Neural cell (in vitro differentiated cells): ENCODE data around the gene UNCX. TPM values are rescaled to one million over a fixed set of nuclear protein-coding genes. Genes with fewer than 3 reads are reported as not detected.

ENCODE experiments used
- H2AFZ ChIP-seq: fragments of 200-600, 300-800 bp; sonication (generic), shearing (Covaris generic); 2 replicates; pipeline ENCODE4 v1.6.0; 2014; ENCODE audit warnings: low read depth, mild to moderate bottlenecking, antibody characterized with exemption, low read length, moderate library complexity
- H3F3A ChIP-seq: fragments of 200-600 bp; shearing (Covaris generic); 2 replicates; pipeline ENCODE4 v1.6.1; 2016; ENCODE audit warnings: mild to moderate bottlenecking, moderate library complexity, mixed read lengths, antibody characterized with exemption, low read length; ENCODE audit not compliant: insufficient read depth, poor library complexity, severe bottlenecking
- H3K27ac ChIP-seq: fragments of 200-600, 300-800 bp; sonication (generic), shearing (Covaris generic); 2 replicates; pipeline ENCODE4 v1.5.1; 2014; ENCODE audit warnings: mild to moderate bottlenecking, low read length, moderate library complexity
- H3K27me3 ChIP-seq: fragments of 300-800, 200-600 bp; sonication (generic), shearing (Covaris generic); 2 replicates; pipeline ENCODE4 v1.6.0; 2014; ENCODE audit warnings: mild to moderate bottlenecking, low read depth, low read length, moderate library complexity; ENCODE audit not compliant: insufficient read depth
- H3K36me3 ChIP-seq: fragments of 300-800, 200-600 bp; sonication (generic), shearing (Covaris generic); 2 replicates; pipeline ENCODE4 v1.5.1; 2014; ENCODE audit warnings: mild to moderate bottlenecking, antibody characterized with exemption, low read length, moderate library complexity; ENCODE audit not compliant: insufficient read depth
- H3K4me2 ChIP-seq: fragments of 300-800, 200-600 bp; sonication (generic), shearing (Covaris generic); 2 replicates; pipeline ENCODE4 v1.6.0; 2014; ENCODE audit warnings: mild to moderate bottlenecking, low read length
- H3K4me3 ChIP-seq: fragments of 300-800, 200-600 bp; sonication (generic), shearing (Covaris generic); 2 replicates; pipeline ENCODE4 v1.5.1; 2014; ENCODE audit warnings: mild to moderate bottlenecking, low read length, moderate library complexity
- H3K79me2 ChIP-seq: fragments of 200-600 bp; shearing (Covaris generic); replicated peaks from 2 replicates; pipeline ENCODE4 v1.6.0; 2014; ENCODE audit warnings: mild to moderate bottlenecking, low read length, moderate library complexity; ENCODE audit not compliant: insufficient read depth
- H3K9ac ChIP-seq: fragments of 300-800, 200-600 bp; sonication (generic), shearing (Covaris generic); 2 replicates; pipeline ENCODE4 v1.6.1; 2016; ENCODE audit warnings: mild to moderate bottlenecking, low read length, mixed read lengths
- H3K9me2 ChIP-seq: fragments of 200-600 bp; shearing (Covaris generic); 2 replicates; pipeline ENCODE4 v1.6.1; 2016; ENCODE audit warnings: mild to moderate bottlenecking, low read length, mixed read lengths; ENCODE audit not compliant: insufficient read depth
- H3K9me3 ChIP-seq: fragments of 200-600, 300-800 bp; sonication (generic), shearing (Covaris generic); 2 replicates; pipeline ENCODE4 v1.6.1; 2016; ENCODE audit warnings: mild to moderate bottlenecking, mixed run types, low read length, moderate library complexity, mixed read lengths
- H4K20me1 ChIP-seq: fragments of 200-600 bp; shearing (Covaris generic); 2 replicates; pipeline ENCODE4 v1.6.1; 2016; ENCODE audit warnings: mild to moderate bottlenecking, mixed run types; ENCODE audit not compliant: insufficient read depth
- CTCF ChIP-seq: fragments of 450-650 bp; IDR thresholded peaks from 2 replicates; pipeline ENCODE4 v1.5.1; 2014; ENCODE audit warnings: antibody characterized with exemption, mild to moderate bottlenecking, moderate library complexity; ENCODE audit not compliant: poor library complexity, severe bottlenecking
- EP300 ChIP-seq: fragments of 450-650 bp; conservative IDR thresholded peaks from 2 replicates; pipeline ENCODE4 v1.6.1; 2014; ENCODE audit warnings: antibody characterized with exemption, mild to moderate bottlenecking, moderate library complexity; ENCODE audit not compliant: poor library complexity, severe bottlenecking
- EZH2 ChIP-seq: fragments of 200-600, 300-800 bp; shearing (Covaris generic), sonication (generic); IDR thresholded peaks from 2 replicates; pipeline ENCODE4 v1.6.1; 2014; ENCODE audit warnings: antibody characterized with exemption, low read length, borderline replicate concordance, mild to moderate bottlenecking; ENCODE audit not compliant: insufficient read depth, poor library complexity, severe bottlenecking
- MXI1 ChIP-seq: fragments of 450-650 bp; conservative IDR thresholded peaks from 2 replicates; pipeline ENCODE4 v1.6.1; 2014; ENCODE audit warnings: antibody characterized with exemption, mild to moderate bottlenecking; ENCODE audit not compliant: poor library complexity, severe bottlenecking
- POLR2AphosphoS5 ChIP-seq: IDR thresholded peaks from 2 replicates; pipeline ENCODE4 v1.6.1; 2012
- RAD21 ChIP-seq: fragments of 450-650 bp; conservative IDR thresholded peaks from 2 replicates; pipeline ENCODE4 v1.6.1; 2014; ENCODE audit warnings: antibody characterized with exemption, mild to moderate bottlenecking, moderate library complexity
- REST ChIP-seq: IDR thresholded peaks from 2 replicates; pipeline ENCODE4 v1.6.1; 2012; ENCODE audit warnings: borderline replicate concordance
- SMC3 ChIP-seq: fragments of 450-650 bp; conservative IDR thresholded peaks from 2 replicates; pipeline ENCODE4 v1.6.1; 2014; ENCODE audit warnings: antibody characterized with exemption, mild to moderate bottlenecking, moderate library complexity; ENCODE audit not compliant: poor library complexity
- TAF1 ChIP-seq: IDR thresholded peaks from 2 replicates; pipeline ENCODE4 v1.6.1; 2012; ENCODE audit warnings: low read depth
- polyA plus RNA-seq: library from polyadenylated mRNA; depleted of rRNA; stranded (reverse); fragments of >200 nt; gene quantifications from 2 replicates; pipeline ENCODE4 v1.2.3, GENCODE V29; 2014

UNCX gene
- polyA plus RNA-seq, 1 donor from 2014 or later = 1.6 TPM

- Histone ChIP-seq H3K9ac (no peak overlapping the region), H2AFZ (no peak overlapping the region), H3K27me3 (peaks cover 17% of the 10 kb centered on the region), H3K79me2 (no peaks in the 10 kb centered on the region), H3K4me3 (no peak overlapping the region), H3F3A (no peaks in the 10 kb centered on the region), H3K9me3 (no peaks in the 10 kb centered on the region), H3K36me3 (no peaks in the 10 kb centered on the region), H3K27ac (no peak overlapping the region), H3K4me2 (no peak overlapping the region), H4K20me1 (no peaks in the 10 kb centered on the region), H3K9me2 (no peaks in the 10 kb centered on the region)
- TF ChIP-seq SMC3 (no peak), REST (no peak), EZH2 (no peak), EP300 (no peak), RAD21 (no peak), CTCF (no peak), POLR2AphosphoS5 (no peak), TAF1 (no peak), MXI1 (no peak)
Observed at GRCh38 chr7:1219498-1219897, 13.2 kb upstream of the UNCX start.

- no peak for TF ChIP-seq POLR2AphosphoS5
- TF ChIP-seq SMC3 = no peak
- no peak for TF ChIP-seq EZH2
- TF ChIP-seq CTCF = no peak
- TF ChIP-seq MXI1 = no peak
- no peak overlapping the region for H3K27ac ChIP-seq
- no peaks in the 10 kb centered on the region for H3K79me2 ChIP-seq
- no peak overlapping the region for H3K9ac ChIP-seq
- no peaks in the 10 kb centered on the region for H3K9me3 ChIP-seq
- no peaks in the 10 kb centered on the region for H3F3A ChIP-seq
- H3K27me3 ChIP-seq = peaks cover 24% of the 10 kb centered on the region
- H3K9me2 ChIP-seq = no peaks in the 10 kb centered on the region
- H2AFZ ChIP-seq = no peak overlapping the region
- no peaks in the 10 kb centered on the region for H3K36me3 ChIP-seq
- no peak overlapping the region for H3K4me3 ChIP-seq
- no peaks in the 10 kb centered on the region for H4K20me1 ChIP-seq
- no peak overlapping the region for H3K4me2 ChIP-seq
Observed at GRCh38 chr7:1220000-1220726, 12.5 kb upstream of the UNCX start.
